Tracheal epithelial cell (primary cell): ENCODE measurements around the gene RNF40. TPM values are rescaled to one million over a fixed set of nuclear protein-coding genes. Genes with fewer than 3 reads are reported as not detected.

Experiments used
- total RNA-seq: library from RNA; depleted of rRNA; stranded (reverse); fragments of >200 nt; gene quantifications from 2 replicates; pipeline ENCODE4 v1.2.1, GENCODE V29; 2014

Gene RNF40
- 50.3 and 56.6 TPM in 2 replicates for total RNA-seq

GRCh38 chr16:30761928-30762902, at the start of gene RNF40, which contains the start of gene CFAP119:
Gene RNF40 (plus strand): TSS chr16:30762322. CDS start chr16:30762546, 224 bp downstream.
Gene CFAP119 (minus strand): TSS chr16:30762062. CDS start chr16:30761748, 314 bp downstream.

GRCh38 chr16:30747799-30748633, 14.1 kb upstream of the RNF40 start, which contains the start of gene PHKG2:
Gene PHKG2 (plus strand): TSS chr16:30748425. CDS start chr16:30748821, 396 bp downstream.

GRCh38 chr16:30786936-30787612, 25.0 kb downstream of the RNF40 start, which contains the start of gene ZNF629:
Gene ZNF629 (minus strand): TSS chr16:30787205. CDS start chr16:30784482, 2,723 bp downstream.

Other genes with a start within 250 kb of the RNF40 start
- 27.2 and 34.5 TPM in 2 replicates for gene ZNF768, start 235.8 kb upstream of the RNF40 start, total RNA-seq
- 6.6 and 7.5 TPM in 2 replicates for gene ZNF747, start 227.5 kb upstream of the RNF40 start, total RNA-seq
- 3.4 and 3.6 TPM in 2 replicates for gene ZNF764, start 203.9 kb upstream of the RNF40 start, total RNA-seq
- gene ZNF688, start 190.6 kb upstream of the RNF40 start, total RNA-seq: 8.2 and 10.7 TPM in 2 replicates
- 6.2 and 8.0 TPM in 2 replicates for gene ZNF785, start 176.6 kb upstream of the RNF40 start, total RNA-seq
- gene ZNF689, start 151.9 kb upstream of the RNF40 start, total RNA-seq: 1.7 and 3.8 TPM in 2 replicates
- 8.7 and 10.1 TPM in 2 replicates for gene PRR14, start 111.4 kb upstream of the RNF40 start, total RNA-seq
- gene FBRS, start 103.9 kb upstream of the RNF40 start, total RNA-seq: 11.1 and 14.9 TPM in 2 replicates
- gene SRCAP, start 63.2 kb upstream of the RNF40 start, total RNA-seq: 15.7 and 16.8 TPM in 2 replicates
- 9.6 and 16.1 TPM in 2 replicates for gene PHKG2, start 13.9 kb upstream of the RNF40 start, total RNA-seq
- 1.4 TPM in 1 of 2 replicates, not detected in the other for gene CFAP119, start 260 bp upstream of the RNF40 start, total RNA-seq
- gene ZNF629, start 24.9 kb downstream of the RNF40 start, total RNA-seq: 5.5 and 6.6 TPM in 2 replicates
- 28.8 and 34.7 TPM in 2 replicates for gene BCL7C, start 131.8 kb downstream of the RNF40 start, total RNA-seq
- gene CTF1, start 134.3 kb downstream of the RNF40 start, total RNA-seq: 0.64 and 0.96 TPM in 2 replicates
- 16.2 and 30.6 TPM in 2 replicates for gene FBXL19, start 161.2 kb downstream of the RNF40 start, total RNA-seq
- 24.3 and 48.8 TPM in 2 replicates for gene ORAI3, start 186.7 kb downstream of the RNF40 start, total RNA-seq
- gene SETD1A, start 195.4 kb downstream of the RNF40 start, total RNA-seq: 0.96 and 1.5 TPM in 2 replicates
- 14.1 and 25.5 TPM in 2 replicates for gene HSD3B7, start 222.9 kb downstream of the RNF40 start, total RNA-seq
- 0.72 TPM in 1 of 2 replicates, not detected in the other for gene STX1B, start 248.3 kb downstream of the RNF40 start, total RNA-seq